HEK293 (cell line): Measurements from ENCODE around the gene SRSF6.

ENCODE experiments used
- IKZF3 ChIP-seq: fragments of 450-650 bp; IDR thresholded peaks from 2 replicates; pipeline ENCODE4 v1.5.0; 2018; ENCODE audit warnings: missing biosample characterization, mild to moderate bottlenecking, missing genetic modification characterization, moderate library complexity
- TCF7L2 ChIP-seq: IDR thresholded peaks from 2 replicates; pipeline ENCODE4 v1.6.1; 2011; ENCODE audit warnings: low read depth, mild to moderate bottlenecking, inconsistent platforms, low read length, moderate library complexity, borderline replicate concordance
- ZNF302 ChIP-seq: fragments of 450-650 bp; formaldehyde crosslinking; IDR thresholded peaks from 2 replicates; pipeline ENCODE4 v1.5.1; 2016; ENCODE audit warnings: missing biosample characterization, missing genetic modification characterization, low read depth
- ZNF341 ChIP-seq: fragments of 450-650 bp; formaldehyde crosslinking; IDR thresholded peaks from 2 replicates; pipeline ENCODE4; 2016; ENCODE audit warnings: low read depth, missing biosample characterization, missing genetic modification characterization
- ZNF558 ChIP-seq: fragments of 450-650 bp; formaldehyde crosslinking; IDR thresholded peaks from 2 replicates; pipeline ENCODE4 v1.5.1; 2016; ENCODE audit warnings: missing biosample characterization, missing genetic modification characterization
- TF ChIP-seq, protein P1 (sequence below): fragments of 450-650 bp; formaldehyde crosslinking; IDR thresholded peaks from 2 replicates; pipeline ENCODE4 v1.5.1; 2016; ENCODE audit warnings: missing biosample characterization, missing genetic modification characterization
- TF ChIP-seq, protein P2 (sequence below): fragments of 450-650 bp; formaldehyde crosslinking; IDR thresholded peaks from 2 replicates; pipeline ENCODE4 v1.5.1; 2016; ENCODE audit warnings: missing biosample characterization, missing genetic modification characterization

DNA sequence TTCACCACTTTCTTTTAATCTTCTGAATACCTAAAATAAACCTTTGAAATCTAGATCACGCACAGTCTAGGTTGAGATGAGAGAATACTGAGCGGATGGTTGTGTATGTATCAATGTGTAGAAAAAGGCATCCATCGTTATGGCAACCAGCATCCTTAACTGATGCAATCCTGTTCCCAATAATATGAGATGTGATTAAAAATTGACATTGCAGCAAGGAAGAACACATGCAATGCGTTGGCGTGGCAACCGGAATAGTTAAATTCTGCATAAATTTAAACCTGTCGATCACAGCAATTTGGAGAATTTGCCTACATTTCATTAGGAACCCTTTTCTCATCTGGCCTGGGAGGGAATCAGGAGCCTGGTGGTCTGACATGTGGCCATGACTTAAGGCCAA lies 48.5 kb downstream of the SRSF6 start:
- TF ChIP-seq, protein P1, sequence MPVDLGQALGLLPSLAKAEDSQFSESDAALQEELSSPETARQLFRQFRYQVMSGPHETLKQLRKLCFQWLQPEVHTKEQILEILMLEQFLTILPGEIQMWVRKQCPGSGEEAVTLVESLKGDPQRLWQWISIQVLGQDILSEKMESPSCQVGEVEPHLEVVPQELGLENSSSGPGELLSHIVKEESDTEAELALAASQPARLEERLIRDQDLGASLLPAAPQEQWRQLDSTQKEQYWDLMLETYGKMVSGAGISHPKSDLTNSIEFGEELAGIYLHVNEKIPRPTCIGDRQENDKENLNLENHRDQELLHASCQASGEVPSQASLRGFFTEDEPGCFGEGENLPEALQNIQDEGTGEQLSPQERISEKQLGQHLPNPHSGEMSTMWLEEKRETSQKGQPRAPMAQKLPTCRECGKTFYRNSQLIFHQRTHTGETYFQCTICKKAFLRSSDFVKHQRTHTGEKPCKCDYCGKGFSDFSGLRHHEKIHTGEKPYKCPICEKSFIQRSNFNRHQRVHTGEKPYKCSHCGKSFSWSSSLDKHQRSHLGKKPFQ: no peak
- TF ChIP-seq, protein P2, sequence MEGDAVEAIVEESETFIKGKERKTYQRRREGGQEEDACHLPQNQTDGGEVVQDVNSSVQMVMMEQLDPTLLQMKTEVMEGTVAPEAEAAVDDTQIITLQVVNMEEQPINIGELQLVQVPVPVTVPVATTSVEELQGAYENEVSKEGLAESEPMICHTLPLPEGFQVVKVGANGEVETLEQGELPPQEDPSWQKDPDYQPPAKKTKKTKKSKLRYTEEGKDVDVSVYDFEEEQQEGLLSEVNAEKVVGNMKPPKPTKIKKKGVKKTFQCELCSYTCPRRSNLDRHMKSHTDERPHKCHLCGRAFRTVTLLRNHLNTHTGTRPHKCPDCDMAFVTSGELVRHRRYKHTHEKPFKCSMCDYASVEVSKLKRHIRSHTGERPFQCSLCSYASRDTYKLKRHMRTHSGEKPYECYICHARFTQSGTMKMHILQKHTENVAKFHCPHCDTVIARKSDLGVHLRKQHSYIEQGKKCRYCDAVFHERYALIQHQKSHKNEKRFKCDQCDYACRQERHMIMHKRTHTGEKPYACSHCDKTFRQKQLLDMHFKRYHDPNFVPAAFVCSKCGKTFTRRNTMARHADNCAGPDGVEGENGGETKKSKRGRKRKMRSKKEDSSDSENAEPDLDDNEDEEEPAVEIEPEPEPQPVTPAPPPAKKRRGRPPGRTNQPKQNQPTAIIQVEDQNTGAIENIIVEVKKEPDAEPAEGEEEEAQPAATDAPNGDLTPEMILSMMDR: no peak
- TF ChIP-seq TCF7L2: no peak
- no peak for TF ChIP-seq IKZF3
- no peak for TF ChIP-seq ZNF558
- TF ChIP-seq ZNF302 (tag by site-specific recombination): no peak
- TF ChIP-seq ZNF341 (tag by site-specific recombination): no peak
